NOMO-1 (cell line): Measurements from ENCODE around the gene KIF19.
A peak's percentile ranks its signal among the peaks of the same experiment; 100 is the strongest.
"Not testable (repeated sequence)": the region's sequence is repeated elsewhere in the genome, so short reads cannot be mapped to it uniquely, and the experiment has no call there.

Experiments
- DNase-seq, 2 experiments: peaks; one replicate each; lab custom pipeline; 2025; ENCODE audit not compliant: unreplicated experiment in 2 of 2; lab: John Stamatoyannopoulos, UW

KIF19 gene

GRCh38 chr17:74387365-74388218, 61.6 kb downstream of the KIF19 start:
- DNase-seq, result no peak

- peak in 1 of 2 experiments; percentile 31 for DNase-seq
These were observed 63.2 kb downstream of the KIF19 start for GRCh38 chr17:74389084-74389753.

GRCh38 chr17:74389937-74390679, 64.1 kb downstream of the KIF19 start:
- no peak for DNase-seq

GRCh38 chr17:74390680-74391653, 64.9 kb downstream of the KIF19 start:
- no peak for DNase-seq

GRCh38 chr17:74391771-74392170, 65.7 kb downstream of the KIF19 start:
- DNase-seq, result peak in 1 of 2 experiments; percentile 29

GRCh38 chr17:74392848-74393247, 66.8 kb downstream of the KIF19 start:
- DNase-seq, result no peak

GRCh38 chr17:74393346-74393942, 67.4 kb downstream of the KIF19 start:
- no peak for DNase-seq

- no peak for DNase-seq
These were observed 68.4 kb downstream of the KIF19 start for GRCh38 chr17:74394275-74394950.

- DNase-seq, result no peak
These were observed 69.0 kb downstream of the KIF19 start for GRCh38 chr17:74394977-74395376.

GRCh38 chr17:74396567-74396966, 70.5 kb downstream of the KIF19 start:
- DNase-seq, result no peak

GRCh38 chr17:74402048-74402447, 76.0 kb downstream of the KIF19 start:
- no peak for DNase-seq

- no peak for DNase-seq
These were observed 77.6 kb downstream of the KIF19 start for GRCh38 chr17:74403512-74404137.

GRCh38 chr17:74404218-74404617, 78.2 kb downstream of the KIF19 start:
- no peak for DNase-seq

- DNase-seq, result no peak
These were observed 78.8 kb downstream of the KIF19 start for GRCh38 chr17:74404789-74405188.

- not testable (repeated sequence) for DNase-seq
These were observed 79.3 kb downstream of the KIF19 start for GRCh38 chr17:74405311-74405710.
